Upper lobe of left lung (tissue), 4 donors: ENCODE data around the gene UGT1A9.

ENCODE experiments used
- EP300 ChIP-seq, 4 donors: sonication (generic); formaldehyde crosslinking; IDR thresholded peaks; one replicate each; pipeline ENCODE4 v1.5.1; 2017; ENCODE audit warnings: antibody characterized with exemption in 4 of 4, control low read depth in 2 of 4
- POLR2A ChIP-seq, 4 donors: fragments of 450-650 bp; IDR thresholded peaks; one replicate each; pipeline ENCODE4 v1.5.1; 2016 to 2017; ENCODE audit warnings: antibody characterized with exemption in 4 of 4, mild to moderate bottlenecking in 2 of 4
- POLR2AphosphoS5 ChIP-seq, 2 donors: sonication (generic); formaldehyde crosslinking; IDR thresholded peaks; one replicate each; pipeline ENCODE4 v1.5.1; 2017; ENCODE audit warnings: antibody characterized with exemption in 2 of 2
- TF ChIP-seq, protein P1 (sequence below), 6 experiments: fragments of 450-650 bp in 4 of 6; fragments of 200-600 bp in 2 of 6; sonication (generic) in 2 of 6; IDR thresholded peaks; one replicate each; pipeline ENCODE4 v1.5.1; 2016 to 2019; ENCODE audit warnings: antibody characterized with exemption in 6 of 6

DNA sequence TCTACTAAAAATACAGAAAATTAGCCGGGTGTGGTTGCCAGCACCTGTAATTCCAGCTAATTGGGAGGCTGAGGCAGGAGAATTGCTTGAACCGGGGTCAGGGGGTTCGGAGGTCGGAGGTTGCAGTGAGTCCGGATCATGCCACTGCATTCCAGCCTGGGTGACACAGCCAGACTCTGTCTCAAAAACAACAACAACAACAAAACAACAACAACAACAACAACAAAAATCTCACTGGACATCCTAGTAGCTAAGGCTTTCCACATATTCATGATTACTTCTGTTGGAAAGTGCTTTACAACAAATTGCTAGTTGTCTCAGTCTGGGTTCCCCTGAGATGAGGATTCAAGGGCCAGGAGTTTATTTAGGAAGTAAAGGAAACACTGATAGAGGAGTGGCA lies 102.2 kb downstream of the UGT1A9 start:
- TF ChIP-seq, protein P1, sequence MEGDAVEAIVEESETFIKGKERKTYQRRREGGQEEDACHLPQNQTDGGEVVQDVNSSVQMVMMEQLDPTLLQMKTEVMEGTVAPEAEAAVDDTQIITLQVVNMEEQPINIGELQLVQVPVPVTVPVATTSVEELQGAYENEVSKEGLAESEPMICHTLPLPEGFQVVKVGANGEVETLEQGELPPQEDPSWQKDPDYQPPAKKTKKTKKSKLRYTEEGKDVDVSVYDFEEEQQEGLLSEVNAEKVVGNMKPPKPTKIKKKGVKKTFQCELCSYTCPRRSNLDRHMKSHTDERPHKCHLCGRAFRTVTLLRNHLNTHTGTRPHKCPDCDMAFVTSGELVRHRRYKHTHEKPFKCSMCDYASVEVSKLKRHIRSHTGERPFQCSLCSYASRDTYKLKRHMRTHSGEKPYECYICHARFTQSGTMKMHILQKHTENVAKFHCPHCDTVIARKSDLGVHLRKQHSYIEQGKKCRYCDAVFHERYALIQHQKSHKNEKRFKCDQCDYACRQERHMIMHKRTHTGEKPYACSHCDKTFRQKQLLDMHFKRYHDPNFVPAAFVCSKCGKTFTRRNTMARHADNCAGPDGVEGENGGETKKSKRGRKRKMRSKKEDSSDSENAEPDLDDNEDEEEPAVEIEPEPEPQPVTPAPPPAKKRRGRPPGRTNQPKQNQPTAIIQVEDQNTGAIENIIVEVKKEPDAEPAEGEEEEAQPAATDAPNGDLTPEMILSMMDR (IDR thresholded peaks at IDR 0.05) = no peak
- TF ChIP-seq EP300 (IDR thresholded peaks at IDR 0.05) = no peak
- no peak for TF ChIP-seq POLR2AphosphoS5 (IDR thresholded peaks at IDR 0.05)
- no peak for TF ChIP-seq POLR2A (IDR thresholded peaks at IDR 0.05)
